ENCODE data around the gene EIF2B4. TPM values are rescaled to one million over a fixed set of nuclear protein-coding genes. Genes with fewer than 3 reads are reported as not detected.

The EIF2B4 gene
- total RNA-seq, 1 donor from 2014 or later: 47.1 TPM

DNA sequence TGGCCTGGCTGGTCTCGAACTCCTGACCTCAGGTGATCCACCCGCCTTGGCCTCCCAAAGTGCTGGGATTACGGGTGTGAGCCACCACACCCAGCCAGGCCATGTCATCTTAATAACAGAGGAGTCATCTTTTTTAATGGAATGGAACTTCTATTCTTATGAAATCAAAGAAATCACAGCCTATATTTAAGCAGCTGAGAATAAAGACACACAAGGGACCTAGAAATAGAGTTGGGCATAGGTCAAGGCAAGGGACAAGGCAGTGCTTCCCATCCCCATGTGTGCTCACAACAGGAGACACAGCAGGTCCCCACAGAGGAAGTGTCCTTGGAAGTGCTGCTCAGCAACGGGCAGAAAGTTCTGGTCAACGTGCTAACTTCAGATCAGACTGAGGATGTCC lies 3.4 kb upstream of the EIF2B4 start:
- H3K27me3 Mint-ChIP-seq (ENCODE audit: low read depth): no peaks in the 10 kb centered on the region
- TF ChIP-seq, protein P1, sequence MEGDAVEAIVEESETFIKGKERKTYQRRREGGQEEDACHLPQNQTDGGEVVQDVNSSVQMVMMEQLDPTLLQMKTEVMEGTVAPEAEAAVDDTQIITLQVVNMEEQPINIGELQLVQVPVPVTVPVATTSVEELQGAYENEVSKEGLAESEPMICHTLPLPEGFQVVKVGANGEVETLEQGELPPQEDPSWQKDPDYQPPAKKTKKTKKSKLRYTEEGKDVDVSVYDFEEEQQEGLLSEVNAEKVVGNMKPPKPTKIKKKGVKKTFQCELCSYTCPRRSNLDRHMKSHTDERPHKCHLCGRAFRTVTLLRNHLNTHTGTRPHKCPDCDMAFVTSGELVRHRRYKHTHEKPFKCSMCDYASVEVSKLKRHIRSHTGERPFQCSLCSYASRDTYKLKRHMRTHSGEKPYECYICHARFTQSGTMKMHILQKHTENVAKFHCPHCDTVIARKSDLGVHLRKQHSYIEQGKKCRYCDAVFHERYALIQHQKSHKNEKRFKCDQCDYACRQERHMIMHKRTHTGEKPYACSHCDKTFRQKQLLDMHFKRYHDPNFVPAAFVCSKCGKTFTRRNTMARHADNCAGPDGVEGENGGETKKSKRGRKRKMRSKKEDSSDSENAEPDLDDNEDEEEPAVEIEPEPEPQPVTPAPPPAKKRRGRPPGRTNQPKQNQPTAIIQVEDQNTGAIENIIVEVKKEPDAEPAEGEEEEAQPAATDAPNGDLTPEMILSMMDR (IDR thresholded peaks at IDR 0.05; ENCODE audit: unreplicated experiment): no peak
- H3K27ac Mint-ChIP-seq: no peak overlapping the region
- peaks cover 27% of the 10 kb centered on the region for H3K4me1 Mint-ChIP-seq
- H3K9me3 Mint-ChIP-seq: no peaks in the 10 kb centered on the region
- no peak overlapping the region for H3K4me3 Mint-ChIP-seq
- DNase-seq (ENCODE audit: low spot score in 2 of 2, unreplicated experiment in 2 of 2): no peak
- H3K36me3 Mint-ChIP-seq: peaks cover 20% of the 10 kb centered on the region

DNA sequence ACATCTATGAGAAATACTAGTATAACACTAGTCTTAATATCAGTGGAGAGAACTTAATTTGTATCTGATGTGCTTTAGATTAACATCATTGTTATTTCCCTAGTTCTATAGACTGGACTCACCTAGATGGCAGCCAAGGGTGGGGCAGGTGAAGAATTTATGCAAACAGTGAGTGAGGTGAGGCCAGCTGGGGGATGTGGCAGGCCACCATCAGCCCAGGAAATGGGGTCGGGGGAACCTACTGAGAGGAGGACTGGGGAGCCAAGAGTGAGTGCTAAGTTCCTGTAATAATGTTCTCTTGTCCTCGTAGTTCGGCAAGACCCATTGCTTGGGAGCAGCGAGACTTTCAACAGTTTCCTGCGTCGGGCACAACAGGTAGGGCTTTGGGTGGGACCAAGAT lies 2.8 kb upstream of the EIF2B4 start:
- H3K4me1 Mint-ChIP-seq: peaks cover 27% of the 10 kb centered on the region
- TF ChIP-seq, protein P1 (IDR thresholded peaks at IDR 0.05; ENCODE audit: unreplicated experiment): no peak
- no peaks in the 10 kb centered on the region for H3K27me3 Mint-ChIP-seq (ENCODE audit: low read depth)
- peak overlapping the region; percentile 75 for H3K27ac Mint-ChIP-seq
- no peaks in the 10 kb centered on the region for H3K9me3 Mint-ChIP-seq
- peak overlapping the region; percentile 14 for H3K4me3 Mint-ChIP-seq
- DNase-seq (ENCODE audit: low spot score in 2 of 2, unreplicated experiment in 2 of 2): no peak
- H3K36me3 Mint-ChIP-seq: peaks cover 20% of the 10 kb centered on the region

GRCh38 chr2:27370816-27371620 lies 880 bp upstream of the EIF2B4 start:
- Mint-ChIP-seq H3K4me3 (peak overlapping the region; percentile 99), H3K9me3 (no peaks in the 10 kb centered on the region), H3K27ac (peak overlapping the region; percentile 99), H3K36me3 (peaks cover 28% of the 10 kb centered on the region), H3K27me3 (ENCODE audit: low read depth) (no peaks in the 10 kb centered on the region), H3K4me1 (peaks cover 25% of the 10 kb centered on the region)
- no peak for DNase-seq (ENCODE audit: low spot score in 2 of 2, unreplicated experiment in 2 of 2)
- TF ChIP-seq, protein P1 (IDR thresholded peaks at IDR 0.05; ENCODE audit: unreplicated experiment): no peak

DNA sequence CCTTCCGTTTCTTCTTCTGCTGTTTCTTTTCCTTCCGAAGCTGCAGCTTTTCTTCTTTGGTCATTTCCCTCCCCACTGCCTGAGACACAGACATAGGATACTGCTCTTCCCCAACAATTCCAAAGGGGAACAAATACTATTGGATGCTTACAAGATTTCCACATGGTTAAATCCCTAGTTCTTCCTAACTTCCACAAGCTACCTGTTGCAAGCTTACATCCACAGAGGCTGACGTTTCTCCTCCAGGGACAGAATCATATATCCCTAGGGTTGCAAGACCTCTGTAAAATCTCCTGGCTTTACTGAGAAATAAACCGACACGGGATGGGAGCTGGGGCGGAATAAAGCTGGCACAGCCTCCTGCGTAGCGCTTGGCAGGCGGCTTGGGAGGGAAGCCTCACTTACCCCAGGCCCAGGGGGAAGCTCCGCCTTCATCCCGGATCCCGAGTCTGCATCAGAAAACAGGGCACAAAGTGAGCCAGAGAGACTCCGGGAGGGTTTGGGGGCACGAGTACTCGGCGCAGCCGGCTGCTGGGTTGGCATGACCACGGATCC lies 590 bp downstream of the EIF2B4 start:
- Mint-ChIP-seq H3K27ac (peak overlapping the region; percentile 96), H3K4me1 (peaks cover 25% of the 10 kb centered on the region), H3K27me3 (ENCODE audit: low read depth) (no peaks in the 10 kb centered on the region), H3K4me3 (peak overlapping the region; percentile 99), H3K9me3 (no peaks in the 10 kb centered on the region), H3K36me3 (peaks cover 26% of the 10 kb centered on the region)
- TF ChIP-seq, protein P1 (IDR thresholded peaks at IDR 0.05; ENCODE audit: unreplicated experiment): no peak
- no peak for DNase-seq (ENCODE audit: low spot score in 2 of 2, unreplicated experiment in 2 of 2)

- Mint-ChIP-seq H3K4me1 (peaks cover 3% of the 10 kb centered on the region), H3K27ac (no peak overlapping the region), H3K36me3 (peaks cover 27% of the 10 kb centered on the region), H3K9me3 (no peaks in the 10 kb centered on the region), H3K4me3 (no peak overlapping the region), H3K27me3 (ENCODE audit: low read depth) (no peaks in the 10 kb centered on the region)
- TF ChIP-seq, protein P1 (IDR thresholded peaks at IDR 0.05; ENCODE audit: unreplicated experiment): no peak
- no peak for DNase-seq (ENCODE audit: low spot score in 2 of 2, unreplicated experiment in 2 of 2)
Observed at GRCh38 chr2:27363933-27364332, 6.2 kb downstream of the EIF2B4 start.
